OCI-LY7 (cell line): ENCODE data around the gene SESN2.

Experiments
- EZH2phosphoT487 ChIP-seq: fragments of 200-600 bp; sonication (generic); IDR thresholded peaks from 2 replicates; pipeline ENCODE4 v1.6.1; 2018; ENCODE audit warnings: low read depth, borderline replicate concordance, mild to moderate bottlenecking, mixed run types, antibody characterized with exemption, low read length, moderate library complexity, mixed read lengths
- TF ChIP-seq, protein P1 (sequence below): fragments of 200-600 bp; sonication (generic); conservative IDR thresholded peaks from 2 replicates; pipeline ENCODE4 v1.5.1; 2014; ENCODE audit warnings: mild to moderate bottlenecking, antibody characterized with exemption, low read length, moderate library complexity, mixed read lengths

DNA sequence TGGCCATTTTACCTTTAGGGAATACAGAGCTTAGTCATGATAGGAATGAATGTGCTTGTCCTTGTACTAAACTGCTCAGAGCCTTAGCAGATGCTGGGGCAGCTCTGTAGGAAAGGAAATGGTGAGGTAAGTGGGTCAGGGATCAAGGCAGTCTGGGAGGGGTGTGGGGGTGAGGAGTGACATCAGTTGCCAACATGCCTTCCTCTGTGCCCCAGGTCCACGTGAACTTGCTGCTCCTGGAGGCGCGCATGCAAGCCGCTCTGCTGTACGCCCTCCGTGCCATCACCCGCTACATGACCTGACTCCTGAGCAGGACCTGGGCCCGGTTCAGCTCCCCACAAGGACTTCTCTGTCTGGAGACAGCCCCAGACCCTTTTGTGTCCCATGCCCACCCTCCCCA, 21.2 kb downstream of the SESN2 start:
- TF ChIP-seq, protein P1, sequence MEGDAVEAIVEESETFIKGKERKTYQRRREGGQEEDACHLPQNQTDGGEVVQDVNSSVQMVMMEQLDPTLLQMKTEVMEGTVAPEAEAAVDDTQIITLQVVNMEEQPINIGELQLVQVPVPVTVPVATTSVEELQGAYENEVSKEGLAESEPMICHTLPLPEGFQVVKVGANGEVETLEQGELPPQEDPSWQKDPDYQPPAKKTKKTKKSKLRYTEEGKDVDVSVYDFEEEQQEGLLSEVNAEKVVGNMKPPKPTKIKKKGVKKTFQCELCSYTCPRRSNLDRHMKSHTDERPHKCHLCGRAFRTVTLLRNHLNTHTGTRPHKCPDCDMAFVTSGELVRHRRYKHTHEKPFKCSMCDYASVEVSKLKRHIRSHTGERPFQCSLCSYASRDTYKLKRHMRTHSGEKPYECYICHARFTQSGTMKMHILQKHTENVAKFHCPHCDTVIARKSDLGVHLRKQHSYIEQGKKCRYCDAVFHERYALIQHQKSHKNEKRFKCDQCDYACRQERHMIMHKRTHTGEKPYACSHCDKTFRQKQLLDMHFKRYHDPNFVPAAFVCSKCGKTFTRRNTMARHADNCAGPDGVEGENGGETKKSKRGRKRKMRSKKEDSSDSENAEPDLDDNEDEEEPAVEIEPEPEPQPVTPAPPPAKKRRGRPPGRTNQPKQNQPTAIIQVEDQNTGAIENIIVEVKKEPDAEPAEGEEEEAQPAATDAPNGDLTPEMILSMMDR = no peak
- no peak for TF ChIP-seq EZH2phosphoT487
